OCI-LY3 (cell line): ENCODE measurements around the gene IL2RA.
A peak's percentile ranks its signal among the peaks of the same experiment; 100 is the strongest.

Source experiments
- H2AFZ ChIP-seq: fragments of 200-600, 300-600 bp; shearing (Covaris generic); 2 replicates; pipeline ENCODE4 v1.6.0; 2014; ENCODE audit warnings: antibody characterized with exemption, low read depth, low read length
- H3K27ac ChIP-seq: fragments of 200-600, 300-600 bp; sonication (generic); 2 replicates; pipeline ENCODE4 v1.5.1; 2014; ENCODE audit warnings: mild to moderate bottlenecking, low read length, moderate library complexity, mixed read lengths
- H3K27me3 ChIP-seq: fragments of 200-600, 300-600 bp; sonication (generic); 2 replicates; pipeline ENCODE4 v1.6.1; 2014; ENCODE audit warnings: low read depth, low read length, mixed read lengths
- H3K36me3 ChIP-seq: fragments of 200-600, 300-600 bp; sonication (generic); replicated peaks from 2 replicates; pipeline ENCODE3; 2014; ENCODE audit warnings: low read depth, low read length, mixed read lengths
- H3K4me1 ChIP-seq: fragments of 300-600, 200-600 bp; sonication (generic); 2 replicates; pipeline ENCODE4 v1.6.1; 2014; ENCODE audit warnings: low read length, mixed read lengths
- H3K4me2 ChIP-seq: fragments of 200-600, 300-600 bp; sonication (generic); 2 replicates; pipeline ENCODE4 v1.6.1; 2014; ENCODE audit warnings: low read length, mixed read lengths
- H3K4me3 ChIP-seq: fragments of 300-600, 200-600 bp; sonication (generic); 2 replicates; pipeline ENCODE4 v1.5.1; 2014; ENCODE audit warnings: antibody characterized with exemption, mild to moderate bottlenecking, low read length, moderate library complexity
- H3K79me2 ChIP-seq: fragments of 300-600, 200-600 bp; shearing (Covaris generic); 2 replicates; pipeline ENCODE4 v1.6.1; 2014; ENCODE audit warnings: mild to moderate bottlenecking, low read length, mixed read lengths
- H3K9ac ChIP-seq: fragments of 300-600, 200-600 bp; shearing (Covaris generic); 2 replicates; pipeline ENCODE4 v1.6.0; 2014; ENCODE audit warnings: mild to moderate bottlenecking, low read length, moderate library complexity
- H3K9me3 ChIP-seq: fragments of 200-600, 300-600 bp; shearing (Covaris generic); 2 replicates; pipeline ENCODE4 v1.6.1; 2014; ENCODE audit warnings: low read length, mixed read lengths; ENCODE audit not compliant: insufficient read depth
- H4K20me1 ChIP-seq: fragments of 200-600, 300-600 bp; sonication (generic); 2 replicates; pipeline ENCODE4 v1.6.1; 2016; ENCODE audit warnings: low read length, mixed read lengths; ENCODE audit not compliant: insufficient read depth
- CTCF ChIP-seq: fragments of 200-600, 300-600 bp; sonication (generic); IDR thresholded peaks from 2 replicates; pipeline ENCODE4 v1.5.1; 2014; ENCODE audit warnings: antibody characterized with exemption, low read length, low read depth
- EZH2phosphoT487 ChIP-seq: fragments of 200-600 bp; shearing (Covaris generic); IDR thresholded peaks from 2 replicates; pipeline ENCODE4 v1.6.1; 2018; ENCODE audit warnings: antibody characterized with exemption, mixed run types, low read depth

IL2RA gene

GRCh38 chr10:6061056-6061455 lies 1.1 kb downstream of the IL2RA start:
- H3K9me3 ChIP-seq: no peaks in the 10 kb centered on the region
- H3K27ac ChIP-seq: peak overlapping the region; percentile 65
- H3K9ac ChIP-seq: peak overlapping the region; percentile 73
- TF ChIP-seq EZH2phosphoT487: no peak
- no peaks in the 10 kb centered on the region for H3K27me3 ChIP-seq
- H2AFZ ChIP-seq: no peak overlapping the region
- H3K4me2 ChIP-seq: peak overlapping the region; percentile 94
- H4K20me1 ChIP-seq: no peaks in the 10 kb centered on the region
- peak overlapping the region; percentile 89 for H3K4me3 ChIP-seq
- H3K4me1 ChIP-seq: peaks cover 78% of the 10 kb centered on the region
- peaks cover 32% of the 10 kb centered on the region for H3K79me2 ChIP-seq
- peaks cover 3% of the 10 kb centered on the region for H3K36me3 ChIP-seq

GRCh38 chr10:6059506-6059905 lies 2.7 kb downstream of the IL2RA start:
- H3K4me3 ChIP-seq: peak overlapping the region; percentile 89
- H3K9me3 ChIP-seq: no peaks in the 10 kb centered on the region
- peaks cover 3% of the 10 kb centered on the region for H3K36me3 ChIP-seq
- no peaks in the 10 kb centered on the region for H4K20me1 ChIP-seq
- H3K27me3 ChIP-seq: no peaks in the 10 kb centered on the region
- peaks cover 32% of the 10 kb centered on the region for H3K79me2 ChIP-seq
- H3K27ac ChIP-seq: peak overlapping the region; percentile 65
- H3K4me1 ChIP-seq: peaks cover 73% of the 10 kb centered on the region
- no peak overlapping the region for H2AFZ ChIP-seq
- no peak for TF ChIP-seq CTCF
- no peak for TF ChIP-seq EZH2phosphoT487
- 0 out of 2 replicates have a peak overlapping the region, but pooled peaks have one; percentile 24 for H3K9ac ChIP-seq
- H3K4me2 ChIP-seq: peak overlapping the region; percentile 94

- peaks cover 80% of the 10 kb centered on the region for H3K4me1 ChIP-seq
- H3K4me2 ChIP-seq: peak overlapping the region; percentile 94
- no peaks in the 10 kb centered on the region for H4K20me1 ChIP-seq
- no peaks in the 10 kb centered on the region for H3K9me3 ChIP-seq
- peak overlapping the region; percentile 24; the same call in 1 of the 2 replicates for H3K9ac ChIP-seq
- H3K27ac ChIP-seq: peak overlapping the region; percentile 65
- no peaks in the 10 kb centered on the region for H3K27me3 ChIP-seq
- H3K79me2 ChIP-seq: peaks cover 32% of the 10 kb centered on the region
- peak overlapping the region; percentile 89 for H3K4me3 ChIP-seq
- H3K36me3 ChIP-seq: peaks cover 3% of the 10 kb centered on the region
- TF ChIP-seq EZH2phosphoT487 (no peak), CTCF (no peak)
- no peak overlapping the region for H2AFZ ChIP-seq
Observed at GRCh38 chr10:6058682-6059475, 3.3 kb downstream of the IL2RA start.

GRCh38 chr10:6056411-6057135 lies 5.6 kb downstream of the IL2RA start:
- TF ChIP-seq CTCF (no peak), EZH2phosphoT487 (no peak)
- peak overlapping the region; percentile 26 for H3K4me2 ChIP-seq
- no peak overlapping the region for H3K27ac ChIP-seq
- no peaks in the 10 kb centered on the region for H3K27me3 ChIP-seq
- peaks cover 3% of the 10 kb centered on the region for H3K36me3 ChIP-seq
- H4K20me1 ChIP-seq: no peaks in the 10 kb centered on the region
- no peaks in the 10 kb centered on the region for H3K9me3 ChIP-seq
- no peak overlapping the region for H3K9ac ChIP-seq
- no peak overlapping the region for H3K4me3 ChIP-seq
- H3K4me1 ChIP-seq: peaks cover 87% of the 10 kb centered on the region
- peaks cover 26% of the 10 kb centered on the region for H3K79me2 ChIP-seq
- no peak overlapping the region for H2AFZ ChIP-seq
